Measurements from ENCODE around the gene PLIN3.
"Not testable (repeated sequence)": the region's sequence is repeated elsewhere in the genome, so short reads cannot be mapped to it uniquely, and the experiment has no call there.

The PLIN3 gene

DNA sequence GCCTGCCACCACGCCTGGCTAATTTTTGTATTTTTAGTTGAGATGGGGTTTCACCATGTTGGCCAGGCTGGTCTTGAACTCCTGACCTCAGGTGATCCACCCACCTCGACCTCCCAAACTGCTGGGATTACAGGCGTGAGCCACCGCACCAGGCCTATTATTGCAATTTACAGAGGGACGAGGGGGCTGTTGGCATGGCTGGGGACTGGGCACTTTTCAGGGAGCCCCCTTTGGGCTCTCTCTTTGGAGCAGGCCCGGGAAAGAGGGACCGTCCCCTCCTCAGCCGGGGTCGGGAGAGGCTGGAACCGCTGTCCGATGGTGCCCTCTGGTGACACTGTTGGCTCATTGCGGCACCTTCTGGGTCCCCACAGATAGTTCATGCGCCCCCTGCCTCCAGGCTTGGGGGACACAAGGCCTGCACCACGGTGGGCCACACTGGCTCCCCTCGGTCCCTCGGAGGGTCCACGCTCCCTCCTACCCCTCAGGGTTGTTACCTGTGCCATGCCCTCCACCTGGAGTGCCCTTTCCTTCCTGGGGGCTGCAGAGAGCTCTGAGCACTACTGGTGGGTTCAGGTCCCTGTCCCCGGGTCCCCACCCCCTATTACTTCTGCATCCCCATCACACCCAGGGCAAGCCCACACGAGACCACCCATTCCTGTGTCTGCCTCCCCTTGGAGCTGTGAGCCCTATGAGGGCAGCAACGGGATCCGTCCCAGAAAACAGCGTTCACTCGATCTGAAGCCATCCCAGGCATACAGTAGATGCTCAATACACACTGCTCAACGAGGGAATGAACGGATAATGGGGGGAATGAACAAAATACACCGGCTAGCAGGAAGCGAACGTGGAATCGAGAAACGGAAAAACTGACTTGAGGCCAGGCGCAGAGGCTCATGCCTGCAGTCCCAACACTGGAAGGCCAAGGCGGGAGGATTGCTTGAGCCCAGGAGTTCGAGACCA is 63.5 kb downstream of the PLIN3 start:
- no peaks in the 10 kb centered on the region for H3K9me3 ChIP-seq (ENCODE audit: control insufficient read depth in 1 of 2, low read length in 2 of 2)
- H3K4me3 ChIP-seq (ENCODE audit: low read depth in 1 of 2, low read length in 2 of 2), result no peak overlapping the region
- H3K27me3 ChIP-seq (ENCODE audit: low read depth, low read length), result no peaks in the 10 kb centered on the region
- no peak overlapping the region for H3K27ac ChIP-seq (ENCODE audit: low read length)
- no peaks in the 10 kb centered on the region for H3K4me1 ChIP-seq (ENCODE audit: control insufficient read depth in 1 of 2, insufficient read depth in 2 of 2, low read length in 2 of 2)
- H3K36me3 ChIP-seq (ENCODE audit: control insufficient read depth in 1 of 2, insufficient read depth in 2 of 2, low read length in 2 of 2), result no peaks in the 10 kb centered on the region

DNA sequence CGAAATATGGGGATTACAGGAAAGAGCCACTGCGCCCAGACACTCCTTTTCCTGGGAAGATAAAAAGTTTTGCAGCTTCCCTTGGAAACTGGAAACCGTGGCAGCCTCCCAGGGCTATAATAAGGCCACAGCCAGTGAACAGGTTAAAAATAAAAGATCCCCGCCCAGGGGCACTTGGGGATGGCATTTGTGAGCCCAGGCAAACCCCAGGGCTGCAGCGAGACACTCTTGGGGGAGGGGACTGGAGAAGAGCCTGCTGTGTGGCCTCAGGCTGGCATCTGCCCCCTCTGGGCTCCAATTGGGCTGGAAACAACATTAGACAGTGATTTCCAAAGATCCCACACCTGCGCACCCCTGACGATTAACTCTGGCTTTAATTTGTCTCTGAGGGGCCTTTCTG is 64.8 kb downstream of the PLIN3 start:
- H3K9me3 ChIP-seq (ENCODE audit: control insufficient read depth in 1 of 2, low read length in 2 of 2), result no peaks in the 10 kb centered on the region
- no peaks in the 10 kb centered on the region for H3K4me1 ChIP-seq (ENCODE audit: control insufficient read depth in 1 of 2, insufficient read depth in 2 of 2, low read length in 2 of 2)
- H3K4me3 ChIP-seq (ENCODE audit: low read depth in 1 of 2, low read length in 2 of 2), result no peak overlapping the region
- H3K27me3 ChIP-seq (ENCODE audit: low read depth, low read length), result no peaks in the 10 kb centered on the region
- H3K36me3 ChIP-seq (ENCODE audit: control insufficient read depth in 1 of 2, insufficient read depth in 2 of 2, low read length in 2 of 2), result no peaks in the 10 kb centered on the region
- H3K27ac ChIP-seq (ENCODE audit: low read length), result no peak overlapping the region

GRCh38 chr19:4801085-4801619 is 66.3 kb downstream of the PLIN3 start:
- Histone ChIP-seq H3K27ac (ENCODE audit: low read length) (no peak overlapping the region), H3K9me3 (ENCODE audit: control insufficient read depth in 1 of 2, low read length in 2 of 2) (no peaks in the 10 kb centered on the region), H3K27me3 (ENCODE audit: low read depth, low read length) (no peaks in the 10 kb centered on the region), H3K4me1 (ENCODE audit: control insufficient read depth in 1 of 2, insufficient read depth in 2 of 2, low read length in 2 of 2) (peaks cover 0 to 3% of the 10 kb centered on the region in 2 donors), H3K4me3 (ENCODE audit: low read depth in 1 of 2, low read length in 2 of 2) (no peak overlapping the region), H3K36me3 (ENCODE audit: control insufficient read depth in 1 of 2, insufficient read depth in 2 of 2, low read length in 2 of 2) (peaks cover 5 to 6% of the 10 kb centered on the region in 2 donors)

DNA sequence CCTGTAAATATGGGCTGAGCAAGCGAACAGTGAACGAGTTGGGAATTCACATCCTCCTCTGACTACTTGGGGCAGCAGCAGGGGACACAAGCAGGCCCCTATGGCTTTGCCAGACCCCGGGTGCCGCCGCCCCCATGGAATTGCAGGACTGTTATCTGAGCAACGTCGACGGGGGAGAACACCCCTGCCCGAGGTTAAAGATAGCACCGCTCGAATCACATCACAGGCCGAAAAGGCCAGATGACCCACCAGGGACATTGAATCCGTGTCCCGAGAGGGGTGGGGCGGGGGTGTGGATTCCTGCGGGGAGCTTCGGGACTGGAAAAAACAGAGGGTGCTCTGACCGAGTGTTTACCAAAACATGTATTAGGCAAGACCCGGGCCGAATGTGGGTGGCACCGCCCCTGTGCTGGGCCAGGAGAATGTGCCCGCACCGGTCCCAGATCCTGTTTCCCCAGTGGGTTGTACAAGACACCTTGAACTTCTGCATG is 66.8 kb downstream of the PLIN3 start:
- Histone ChIP-seq H3K4me3 (ENCODE audit: low read depth in 1 of 2, low read length in 2 of 2) (no peak overlapping the region), H3K36me3 (ENCODE audit: control insufficient read depth in 1 of 2, insufficient read depth in 2 of 2, low read length in 2 of 2) (peaks cover 5 to 6% of the 10 kb centered on the region in 2 donors), H3K27ac (ENCODE audit: low read length) (no peak overlapping the region), H3K27me3 (ENCODE audit: low read depth, low read length) (no peaks in the 10 kb centered on the region), H3K9me3 (ENCODE audit: control insufficient read depth in 1 of 2, low read length in 2 of 2) (no peaks in the 10 kb centered on the region), H3K4me1 (ENCODE audit: control insufficient read depth in 1 of 2, insufficient read depth in 2 of 2, low read length in 2 of 2) (peaks cover 0 to 5% of the 10 kb centered on the region in 2 donors)

DNA sequence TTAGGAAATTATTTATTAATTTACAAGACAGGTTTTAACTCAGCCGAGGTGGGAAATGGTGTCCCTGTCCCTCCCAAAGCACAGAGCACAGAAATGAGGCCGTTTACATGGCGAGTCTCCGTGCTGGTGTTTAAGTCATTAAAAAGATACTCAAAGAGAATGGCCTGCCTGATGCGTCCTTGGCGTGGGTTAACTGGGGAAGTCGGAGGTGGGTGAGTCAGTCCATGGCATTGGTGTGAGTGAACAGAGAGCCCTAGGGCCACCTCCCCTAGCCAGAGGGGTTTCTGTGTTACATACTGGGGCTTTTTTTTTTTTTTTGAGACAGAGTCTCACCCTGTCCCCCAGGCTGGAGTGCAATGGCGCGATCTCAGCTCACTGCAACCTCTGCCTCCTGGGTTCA is 72.1 kb downstream of the PLIN3 start:
- Histone ChIP-seq H3K27me3 (ENCODE audit: low read depth, low read length) (no peaks in the 10 kb centered on the region), H3K4me3 (ENCODE audit: low read depth in 1 of 2, low read length in 2 of 2) (no peak overlapping the region), H3K27ac (ENCODE audit: low read length) (no peak overlapping the region), H3K36me3 (ENCODE audit: control insufficient read depth in 1 of 2, insufficient read depth in 2 of 2, low read length in 2 of 2) (peaks cover 19 to 35% of the 10 kb centered on the region in 2 donors), H3K9me3 (ENCODE audit: control insufficient read depth in 1 of 2, low read length in 2 of 2) (no peaks in the 10 kb centered on the region), H3K4me1 (ENCODE audit: control insufficient read depth in 1 of 2, insufficient read depth in 2 of 2, low read length in 2 of 2) (peaks cover 0 to 40% of the 10 kb centered on the region in 2 donors)

- H3K27ac ChIP-seq (ENCODE audit: low read length), result no peak overlapping the region
- H3K36me3 ChIP-seq (ENCODE audit: control insufficient read depth in 1 of 2, insufficient read depth in 2 of 2, low read length in 2 of 2), result peaks cover 19 to 35% of the 10 kb centered on the region in 2 donors
- H3K4me1 ChIP-seq (ENCODE audit: control insufficient read depth in 1 of 2, insufficient read depth in 2 of 2, low read length in 2 of 2), result peaks cover 0 to 40% of the 10 kb centered on the region in 2 donors
- no peaks in the 10 kb centered on the region for H3K9me3 ChIP-seq (ENCODE audit: control insufficient read depth in 1 of 2, low read length in 2 of 2)
- H3K4me3 ChIP-seq (ENCODE audit: low read depth in 1 of 2, low read length in 2 of 2), result no peak overlapping the region
- H3K27me3 ChIP-seq (ENCODE audit: low read depth, low read length), result no peaks in the 10 kb centered on the region
Measured at GRCh38 chr19:4794971-4795370, 72.5 kb downstream of the PLIN3 start.

DNA sequence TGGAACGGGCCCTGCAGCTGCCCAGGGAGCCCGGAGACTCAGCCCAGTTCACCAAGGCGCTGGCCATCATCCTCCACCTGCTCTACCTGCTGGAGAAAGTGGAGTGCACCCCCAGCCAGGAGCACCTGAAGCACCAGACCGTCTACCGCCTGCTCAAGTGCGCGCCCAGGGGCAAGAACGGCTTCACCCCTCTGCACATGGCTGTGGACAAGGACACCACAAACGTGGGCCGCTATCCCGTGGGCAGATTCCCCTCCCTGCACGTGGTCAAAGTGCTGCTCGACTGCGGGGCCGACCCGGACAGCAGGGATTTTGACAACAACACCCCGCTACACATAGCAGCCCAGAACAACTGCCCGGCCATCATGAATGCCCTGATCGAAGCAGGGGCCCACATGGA is 74.2 kb downstream of the PLIN3 start:
- Histone ChIP-seq H3K4me3 (ENCODE audit: low read depth in 1 of 2, low read length in 2 of 2) (peak overlapping the region in 1 of 2 donors; percentile 92), H3K36me3 (ENCODE audit: control insufficient read depth in 1 of 2, insufficient read depth in 2 of 2, low read length in 2 of 2) (peaks cover 19 to 35% of the 10 kb centered on the region in 2 donors), H3K4me1 (ENCODE audit: control insufficient read depth in 1 of 2, insufficient read depth in 2 of 2, low read length in 2 of 2) (peaks cover 0 to 40% of the 10 kb centered on the region in 2 donors)
- H3K9me3 ChIP-seq (ENCODE audit: control insufficient read depth in 1 of 2, low read length in 2 of 2); H3K27ac ChIP-seq (ENCODE audit: low read length); H3K27me3 ChIP-seq (ENCODE audit: low read depth, low read length): not testable (repeated sequence)

DNA sequence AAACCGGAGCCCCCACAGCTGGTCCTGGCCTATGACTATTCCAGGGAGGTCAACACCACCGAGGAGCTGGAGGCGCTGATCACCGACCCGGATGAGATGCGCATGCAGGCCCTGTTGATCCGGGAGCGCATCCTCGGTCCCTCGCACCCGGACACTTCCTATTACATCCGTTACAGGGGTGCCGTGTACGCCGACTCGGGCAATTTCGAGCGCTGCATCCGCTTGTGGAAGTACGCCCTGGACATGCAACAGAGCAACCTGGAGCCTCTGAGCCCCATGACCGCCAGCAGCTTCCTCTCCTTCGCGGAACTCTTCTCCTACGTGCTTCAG is 74.6 kb downstream of the PLIN3 start:
- not testable (repeated sequence) for H3K9me3 ChIP-seq (ENCODE audit: control insufficient read depth in 1 of 2, low read length in 2 of 2); H3K27me3 ChIP-seq (ENCODE audit: low read depth, low read length); H3K27ac ChIP-seq (ENCODE audit: low read length)
- peak overlapping the region; percentile 42 to 92 for H3K4me3 ChIP-seq (ENCODE audit: low read depth in 1 of 2, low read length in 2 of 2)
- peaks cover 19 to 35% of the 10 kb centered on the region in 2 donors for H3K36me3 ChIP-seq (ENCODE audit: control insufficient read depth in 1 of 2, insufficient read depth in 2 of 2, low read length in 2 of 2)
- peaks cover 0 to 40% of the 10 kb centered on the region in 2 donors for H3K4me1 ChIP-seq (ENCODE audit: control insufficient read depth in 1 of 2, insufficient read depth in 2 of 2, low read length in 2 of 2)

- Histone ChIP-seq H3K36me3 (ENCODE audit: control insufficient read depth in 1 of 2, insufficient read depth in 2 of 2, low read length in 2 of 2) (peaks cover 19 to 35% of the 10 kb centered on the region in 2 donors), H3K4me1 (ENCODE audit: control insufficient read depth in 1 of 2, insufficient read depth in 2 of 2, low read length in 2 of 2) (peaks cover 0 to 40% of the 10 kb centered on the region in 2 donors), H3K4me3 (ENCODE audit: low read depth in 1 of 2, low read length in 2 of 2) (peak overlapping the region; percentile 42 to 92)
- H3K27me3 ChIP-seq (ENCODE audit: low read depth, low read length); H3K27ac ChIP-seq (ENCODE audit: low read length); H3K9me3 ChIP-seq (ENCODE audit: control insufficient read depth in 1 of 2, low read length in 2 of 2): not testable (repeated sequence)
Measured at GRCh38 chr19:4792019-4792865, 75.2 kb downstream of the PLIN3 start.

DNA sequence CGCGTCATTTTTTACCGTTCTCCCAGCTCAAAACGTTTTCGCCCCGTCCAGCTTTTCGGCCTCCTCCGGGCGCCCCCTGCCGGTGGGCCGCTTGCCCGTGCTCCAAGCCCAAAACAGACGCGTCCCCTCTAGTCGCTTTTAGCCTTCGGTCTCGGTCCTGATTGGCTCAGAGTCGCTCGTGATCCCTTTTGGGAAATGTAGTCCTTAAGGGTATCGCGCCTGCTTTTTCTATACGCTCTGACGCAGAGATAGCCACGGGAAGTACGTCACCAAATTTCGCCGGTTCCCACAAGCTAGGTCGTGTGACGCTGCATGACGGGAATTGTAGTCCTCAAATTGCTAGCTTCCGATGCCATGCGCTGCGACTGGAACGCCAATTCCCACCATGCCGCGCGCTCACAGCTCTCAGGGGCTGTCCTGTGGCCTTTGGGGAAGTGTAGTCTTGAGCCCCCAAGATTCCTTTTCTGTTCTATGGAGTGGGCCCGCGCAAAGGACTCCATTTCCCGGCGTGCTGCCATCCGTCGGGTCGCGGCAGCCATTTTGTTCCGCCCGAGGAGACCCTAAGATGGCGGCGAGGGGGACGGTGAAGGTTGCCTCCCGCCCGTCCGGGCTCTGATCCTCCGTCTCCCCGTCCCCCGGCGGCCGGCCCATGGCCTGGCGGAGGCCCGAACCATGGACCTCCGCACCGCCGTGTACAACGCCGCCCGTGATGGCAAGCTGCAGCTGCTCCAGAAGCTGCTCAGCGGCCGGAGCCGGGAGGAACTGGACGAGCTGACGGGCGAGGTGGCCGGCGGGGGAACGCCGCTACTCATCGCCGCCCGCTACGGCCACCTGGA is 76.1 kb downstream of the PLIN3 start, which contains the start of gene FEM1A:
Gene FEM1A (plus strand): TSS at position 552 of the 836 bp plus-strand sequence. CDS start 121 bp downstream, at position 673.
- peak within 1 kb of the TSS; percentile 31 for H3K27ac ChIP-seq (ENCODE audit: low read length)
- peak within 1 kb of the TSS; percentile 44 to 92 for H3K4me3 ChIP-seq (ENCODE audit: low read depth in 1 of 2, low read length in 2 of 2)
- peaks cover 0 to 37% of the 10 kb centered on the region in 2 donors for H3K4me1 ChIP-seq (ENCODE audit: control insufficient read depth in 1 of 2, insufficient read depth in 2 of 2, low read length in 2 of 2)
- no peaks in the 10 kb centered on the region for H3K9me3 ChIP-seq (ENCODE audit: control insufficient read depth in 1 of 2, low read length in 2 of 2)
- H3K27me3 ChIP-seq (ENCODE audit: low read depth, low read length), result no peaks in the 10 kb centered on the region
- peaks cover 14 to 29% of the 10 kb centered on the region in 2 donors for H3K36me3 ChIP-seq (ENCODE audit: control insufficient read depth in 1 of 2, insufficient read depth in 2 of 2, low read length in 2 of 2)
